Liver (tissue), 3 donors: ENCODE results near the gene PCGF2.

ENCODE experiments used
- ATF3 ChIP-seq: IDR thresholded peaks from 2 replicates; pipeline ENCODE4 v1.6.1; 2016; ENCODE audit warnings: antibody characterized with exemption
- CTCF ChIP-seq: fragments of 150-350 bp; IDR thresholded peaks from 2 replicates; pipeline ENCODE4 v1.5.1; 2017; ENCODE audit warnings: improper control_type of control experiment, low read depth, low read length; ENCODE audit not compliant: missing input control
- EGR1 ChIP-seq, 2 donors: IDR thresholded peaks; 2 replicates each; pipeline ENCODE4 v1.6.1; 2016 to 2018; ENCODE audit warnings: antibody characterized with exemption in 2 of 2, low read depth in 2 of 2
- FOXA1 ChIP-seq: IDR thresholded peaks from 2 replicates; pipeline ENCODE4 v1.6.1; 2016; ENCODE audit warnings: antibody characterized with exemption
- GABPA ChIP-seq, 2 donors: IDR thresholded peaks in 1 of 2; conservative IDR thresholded peaks in 1 of 2; 2 replicates each; pipeline ENCODE4 v1.6.1; 2016; ENCODE audit warnings: antibody characterized with exemption in 2 of 2, mild to moderate bottlenecking in 1 of 2, moderate library complexity in 1 of 2
- JUND ChIP-seq, 2 donors: IDR thresholded peaks; 2 replicates each; pipeline ENCODE4 v1.6.1; 2016; ENCODE audit warnings: antibody characterized with exemption in 2 of 2
- MAX ChIP-seq: IDR thresholded peaks from 2 replicates; pipeline ENCODE4 v1.6.1; 2016; ENCODE audit warnings: antibody characterized with exemption
- RAD21 ChIP-seq, 2 donors: IDR thresholded peaks; 2 replicates each; pipeline ENCODE4 v1.6.1; 2016; ENCODE audit warnings: antibody characterized with exemption in 2 of 2, mild to moderate bottlenecking in 2 of 2
- REST ChIP-seq: IDR thresholded peaks from 2 replicates; pipeline ENCODE4 v1.6.1; 2016; ENCODE audit warnings: antibody characterized with exemption, mild to moderate bottlenecking
- RXRA ChIP-seq, 2 donors: IDR thresholded peaks; 2 replicates each; pipeline ENCODE4 v1.6.1; 2017 to 2018; ENCODE audit warnings: antibody characterized with exemption in 2 of 2, mild to moderate bottlenecking in 1 of 2
- SP1 ChIP-seq: IDR thresholded peaks from 2 replicates; pipeline ENCODE4 v1.6.1; 2018; ENCODE audit warnings: antibody characterized with exemption, mild to moderate bottlenecking
- TAF1 ChIP-seq: conservative IDR thresholded peaks from 2 replicates; pipeline ENCODE4 v1.6.1; 2016; ENCODE audit warnings: antibody characterized with exemption, mild to moderate bottlenecking
- YY1 ChIP-seq: IDR thresholded peaks from 2 replicates; pipeline ENCODE4 v1.6.1; 2016; ENCODE audit warnings: antibody characterized with exemption, mild to moderate bottlenecking
- ZBTB33 ChIP-seq: IDR thresholded peaks from 2 replicates; pipeline ENCODE4 v1.6.1; 2016; ENCODE audit warnings: antibody characterized with exemption
- donor health status: healthy.
- donor health status: healthy.

GRCh38 chr17:38697061-38697820, 50.9 kb downstream of the PCGF2 start:
- TF ChIP-seq RXRA (IDR thresholded peaks at IDR 0.05) (no peak), CTCF (no peak), YY1 (no peak), REST (no peak), GABPA (IDR thresholded peaks at IDR 0.05 in 1 of 2, conservative IDR thresholded peaks at IDR 0.05 in 1 of 2) (no peak), MAX (no peak), EGR1 (IDR thresholded peaks at IDR 0.05; ENCODE audit: low read depth in 2 of 2) (no peak), JUND (IDR thresholded peaks at IDR 0.05) (no peak), ATF3 (no peak), FOXA1 (no peak), SP1 (no peak), RAD21 (IDR thresholded peaks at IDR 0.05) (no peak), TAF1 (no peak), ZBTB33 (no peak)
